GM12878 (cell line): Measurements from ENCODE around the gene LCP1. TPM values are rescaled to one million over a fixed set of nuclear protein-coding genes. Genes with fewer than 3 reads are reported as not detected.

Source experiments
- ATAC-seq: fragments of 200-7000 bp; cut with Tn5 transposase; 3 replicates; pipeline ENCODE4 v1.9.1; 2020; ENCODE audit warnings: mild to moderate bottlenecking, moderate library complexity
- BruUV-seq: library from RNA; stranded (reverse); fragments of 400-500 nt; replicated peaks from 2 replicates; lab custom pipeline; 2021; lab: Mats Ljungman, UMichigan
- CTCF ChIA-PET: fragments of 300-600 bp; sonication (Branson Sonifier 250); formaldehyde crosslinking; extraction: SDS; loops from one replicate; lab custom pipeline; 2021; ENCODE audit warnings: inconsistent platforms; lab: Yijun Ruan, JAX
- POLR2A ChIA-PET: fragments of 350-600 bp; formaldehyde crosslinking; extraction: SDS; loops from one replicate; lab custom pipeline; 2021; ENCODE audit warnings: inconsistent platforms; lab: Charles Lee
- RAD21 ChIA-PET: fragments of 300-600 bp; sonication (Branson Sonifier 250); formaldehyde crosslinking; loops from one replicate; lab custom pipeline; 2023; ENCODE audit warnings: antibody characterized with exemption; ENCODE audit not compliant: unreplicated experiment; lab: Charles Lee
- SMC1A ChIA-PET: fragments of 300-600 bp; sonication (Branson Sonifier 250); formaldehyde crosslinking; loops from one replicate; lab custom pipeline; 2023; ENCODE audit not compliant: unreplicated experiment, uncharacterized antibody; lab: Charles Lee
- DNase-seq: peaks from one replicate; pipeline ENCODE4 v3.0.0-alpha.2; 2011; ENCODE audit warnings: low read depth, low spot score
- FAIRE-seq: peaks from 3 replicates; lab custom pipeline; 2011; peaks lifted over from hg19 to GRCh38; lab: Jason Lieb, UNC
- H2AFZ ChIP-seq: 2 replicates; pipeline ENCODE4 v1.6.0; 2011; ENCODE audit warnings: low read depth, low read length, control low read depth; ENCODE audit not compliant: control insufficient read depth
- H3K27ac ChIP-seq: 2 replicates; pipeline ENCODE4 v1.5.1; 2011; ENCODE audit warnings: control low read depth; ENCODE audit not compliant: control insufficient read depth, insufficient read depth
- H3K27me3 ChIP-seq, 2 experiments: replicated peaks in 1 of 2; 2 replicates each; pipeline versions ENCODE4 v1.6.0 to v1.6.1; 2011; ENCODE audit warnings: low read length in 1 of 2; ENCODE audit not compliant: control insufficient read depth in 2 of 2, insufficient read depth in 2 of 2
- H3K36me3 ChIP-seq, 2 experiments: 2 replicates each; pipeline ENCODE4 v1.5.1; 2011; ENCODE audit warnings: low read length in 1 of 2; ENCODE audit not compliant: control insufficient read depth in 2 of 2, insufficient read depth in 2 of 2
- H3K4me1 ChIP-seq: 2 replicates; pipeline ENCODE4 v1.6.1; 2011; ENCODE audit warnings: mild to moderate bottlenecking, low read length, moderate library complexity, mixed read lengths; ENCODE audit not compliant: control insufficient read depth, insufficient read depth
- H3K4me2 ChIP-seq: 2 replicates; pipeline ENCODE4 v1.6.0; 2011; ENCODE audit warnings: control low read depth; ENCODE audit not compliant: control insufficient read depth, insufficient read depth
- H3K4me3 ChIP-seq: fragments of 200-600 bp; sonication (generic); 2 replicates; pipeline ENCODE4 v1.5.1; 2016
- H3K79me2 ChIP-seq: 2 replicates; pipeline ENCODE4 v1.6.0; 2011; ENCODE audit warnings: low read length; ENCODE audit not compliant: control insufficient read depth, insufficient read depth
- H3K9ac ChIP-seq: 2 replicates; pipeline ENCODE4 v1.8.0; 2011; ENCODE audit warnings: low read length, control low read depth, mixed read lengths; ENCODE audit not compliant: control insufficient read depth, insufficient read depth
- H3K9me3 ChIP-seq: replicated peaks from 3 replicates; pipeline ENCODE4 v1.5.1; 2011; ENCODE audit warnings: mild to moderate bottlenecking, low read length; ENCODE audit not compliant: control insufficient read depth, insufficient read depth
- H4K20me1 ChIP-seq: 2 replicates; pipeline ENCODE4 v1.6.0; 2011; ENCODE audit not compliant: control insufficient read depth, insufficient read depth
- BCL3 ChIP-seq: IDR thresholded peaks from 2 replicates; pipeline ENCODE4 v1.6.1; 2011; ENCODE audit warnings: borderline replicate concordance, low read depth, mild to moderate bottlenecking, moderate library complexity, low read length; ENCODE audit not compliant: insufficient read depth, poor library complexity, severe bottlenecking
- CBFB ChIP-seq: IDR thresholded peaks from 2 replicates; pipeline ENCODE4 v1.6.1; 2016; ENCODE audit warnings: antibody characterized with exemption, low read depth
- CREB1 ChIP-seq: IDR thresholded peaks from 2 replicates; pipeline ENCODE4 v1.6.1; 2012; ENCODE audit warnings: low read depth, mild to moderate bottlenecking, inconsistent platforms
- GABPA ChIP-seq: IDR thresholded peaks from 2 replicates; pipeline ENCODE4 v1.6.1; 2014; ENCODE audit warnings: antibody characterized with exemption, low read depth, mild to moderate bottlenecking, inconsistent platforms
- HCFC1 ChIP-seq: fragments of 150-350 bp; IDR thresholded peaks from 2 replicates; pipeline ENCODE4 v1.6.1; 2014; ENCODE audit warnings: low read length
- HDGF ChIP-seq: fragments of 450-650 bp; IDR thresholded peaks from 2 replicates; pipeline ENCODE4 v1.6.1; 2016; ENCODE audit warnings: antibody characterized with exemption
- IKZF1 ChIP-seq: fragments of 450-650 bp; conservative IDR thresholded peaks from 2 replicates; pipeline ENCODE4 v1.6.1; 2017; ENCODE audit warnings: antibody characterized with exemption, mild to moderate bottlenecking
- IRF4 ChIP-seq: IDR thresholded peaks from 2 replicates; pipeline ENCODE4 v1.6.1; 2011; ENCODE audit warnings: low read depth, low read length
- MEF2B ChIP-seq: fragments of 450-650 bp; IDR thresholded peaks from 2 replicates; pipeline ENCODE4 v1.6.1; 2018; ENCODE audit warnings: mild to moderate bottlenecking, moderate library complexity; ENCODE audit not compliant: partially characterized antibody, poor library complexity, severe bottlenecking
- NBN ChIP-seq: fragments of 450-650 bp; IDR thresholded peaks from 2 replicates; pipeline ENCODE4 v1.6.1; 2016
- PAX5 ChIP-seq: IDR thresholded peaks from 2 replicates; pipeline ENCODE4 v1.6.1; 2011; ENCODE audit warnings: low read depth, low read length, borderline replicate concordance
- POLR2AphosphoS2 ChIP-seq: IDR thresholded peaks from 2 replicates; pipeline ENCODE4 v1.6.1; 2011; ENCODE audit warnings: low read depth, mild to moderate bottlenecking, low read length, improper control_type of control experiment, moderate library complexity
- POLR2AphosphoS5 ChIP-seq: IDR thresholded peaks from 2 replicates; pipeline ENCODE4 v1.6.1; 2011; ENCODE audit warnings: mild to moderate bottlenecking, low read length, inconsistent platforms
- POU2F2 ChIP-seq: IDR thresholded peaks from 3 replicates; pipeline ENCODE4 v1.6.1; 2011; ENCODE audit warnings: low read depth, mild to moderate bottlenecking, low read length, borderline replicate concordance
- SIN3A ChIP-seq: IDR thresholded peaks from 2 replicates; pipeline ENCODE4 v1.6.1; 2012; ENCODE audit warnings: low read depth, low read length, improper control_type of control experiment
- SREBF1 ChIP-seq: IDR thresholded peaks from 2 replicates; pipeline ENCODE4 v1.6.1; 2012; ENCODE audit warnings: mild to moderate bottlenecking, low read length
- WRNIP1 ChIP-seq: IDR thresholded peaks from 2 replicates; pipeline ENCODE4 v1.6.1; 2011; ENCODE audit warnings: low read depth, low read length, improper control_type of control experiment, borderline replicate concordance
- ZBTB33 ChIP-seq: fragments of 450-650 bp; IDR thresholded peaks from 2 replicates; pipeline ENCODE4 v1.6.1; 2017; ENCODE audit warnings: mild to moderate bottlenecking
- WGBS: methylation state at CpG from one replicate; pipeline ENCODE4 v1.1.6; 2016; ENCODE audit warnings: low lambda C conversion rate; ENCODE audit not compliant: insufficient replicate concordance, insufficient coverage; ENCODE audit errors: missing lambda C conversion rate; 5-methylcytosine and 5-hydroxymethylcytosine counted together
- in situ Hi-C: fragments of 300-500 bp; cut with MboI; formaldehyde crosslinking; loops from 9 replicates; pipeline ENCODE4 v1.14.3; 2018; ENCODE audit warnings: mixed read lengths
- intact Hi-C: fragments of 100-400 bp; cut with micrococcal nuclease; formaldehyde crosslinking; loops from one replicate; pipeline ENCODE4 v1.14.2; 2022; ENCODE audit not compliant: unreplicated experiment
- polyA plus RNA-seq, 11 experiments: library from polyadenylated mRNA; depleted of rRNA in 4 of 11; unstranded in 6 of 11; stranded (reverse) in 5 of 11; fragments of >200 nt; fragmentation: Nextera tagmentation in 4 of 11; fragmentation: Illumina TruSeq in 1 of 11; extraction: Ambion mirVana in 4 of 11; extraction: Trizol in 1 of 11; gene quantifications; 1 replicate in 1 of 11; 2 replicates in 10 of 11; pipeline versions ENCODE4 v1.2.1 to v1.2.3, GENCODE V29; 2011 to 2016; ENCODE audit warnings: inconsistent platforms in 2 of 11, missing spikeins in 2 of 11, low read depth in 1 of 11
- total RNA-seq, 4 experiments: library from RNA; depleted of rRNA in 3 of 4; stranded (reverse); fragments of >200 nt in 3 of 4; fragmentation: Illumina TruSeq in 1 of 4; extraction: Trizol in 1 of 4; gene quantifications; 2 replicates each; pipeline versions ENCODE4 v1.2.1 to v1.2.3, GENCODE V29; 2013 to 2021

Gene LCP1
- total and polyA plus RNA-seq, 10 of the 15 experiments (the other 5 are each of a cell fraction or from before 2014, with no cell fraction given), result 775 to 2,201 (median 1,556) TPM

- TF ChIP-seq MEF2B (no peak), WRNIP1 (no peak), CBFB (peak; percentile 60), GABPA (peak; percentile 25; the same call in 1 of the 2 replicates), POLR2AphosphoS5 (peak; percentile 80; the same call in 1 of the 2 replicates), SREBF1 (no peak), HDGF (no peak), BCL3 (peak; percentile 88), POU2F2 (peak; percentile 20; the same call in 2 of the 3 replicates), POLR2AphosphoS2 (peak; percentile 73; the same call in 1 of the 2 replicates)
Observed at GRCh38 chr13:46124967-46125933, 56.7 kb downstream of the LCP1 start (continued).

GRCh38 chr13:46124531-46124966 lies 57.4 kb downstream of the LCP1 start:
- ChIA-PET CTCF (interaction anchor here (0.8 to 4.9 kb wide), 4 partner anchors 15 to 317 kb away, joined by 3 to 25 read pairs (median 4); no protein-coding TSS in a partner anchor), SMC1A (interaction anchor here (1.7 kb wide), 1 partner anchor 11 kb away, joined by 5 read pairs; no protein-coding TSS in a partner anchor), POLR2A (no interaction called here), RAD21 (interaction anchor here (0.6 to 3.2 kb wide), 2 partner anchors 317 to 440 kb away, joined by 3 to 15 read pairs; no protein-coding TSS in a partner anchor)
- Histone ChIP-seq H3K79me2 (no peaks in the 10 kb centered on the region), H3K9me3 (no peaks in the 10 kb centered on the region), H3K9ac (no peak overlapping the region), H3K27ac (no peak overlapping the region), H4K20me1 (no peaks in the 10 kb centered on the region), H3K4me2 (no peak overlapping the region), H3K4me1 (no peaks in the 10 kb centered on the region), H3K36me3 (peaks cover 12 to 20% of the 10 kb centered on the region in 2 experiments), H2AFZ (no peak overlapping the region), H3K27me3 (no peaks in the 10 kb centered on the region), H3K4me3 (no peak overlapping the region)
- no TSS peak for BruUV-seq
- in situ Hi-C loops (no loop called here), intact Hi-C loops (loop anchor here (1.0 to 5.0 kb wide), 2 partner anchors 52 to 317 kb away; no protein-coding TSS in a partner anchor)
- FAIRE-seq (no peak), DNase-seq (no peak), ATAC-seq (peak; percentile 52)
- 2% methylated on average over 10 of the region's 10 CpGs for WGBS
- TF ChIP-seq IKZF1 (no peak), IRF4 (no peak), HCFC1 (no peak), POLR2AphosphoS5 (peak; percentile 83; the same call in 1 of the 2 replicates), ZBTB33 (no peak), CREB1 (no peak; the same call in 1 of the 2 replicates), PAX5 (peak; percentile 37; the same call in 1 of the 2 replicates), BCL3 (peak; percentile 98), NBN (no peak), SIN3A (no peak)
